Activated gamma-delta T cell (primary cell): ENCODE data around the gene ZNF138.
"Not testable (repeated sequence)": the region's sequence is repeated elsewhere in the genome, so short reads cannot be mapped to it uniquely, and the experiment has no call there.

Experiments used
- DNase-seq: peaks from one replicate; lab custom pipeline; 2025; lab: John Stamatoyannopoulos, UW

The ZNF138 gene

GRCh38 chr7:64838691-64839090 is 44.5 kb downstream of the ZNF138 start:
- DNase-seq = no peak

- DNase-seq = no peak
Measured at GRCh38 chr7:64839910-64840309, 45.7 kb downstream of the ZNF138 start.

GRCh38 chr7:64849250-64849923 is 55.2 kb downstream of the ZNF138 start:
- DNase-seq = no peak

GRCh38 chr7:64849924-64850499 is 55.8 kb downstream of the ZNF138 start:
- no peak for DNase-seq

GRCh38 chr7:64853679-64854078 is 59.5 kb downstream of the ZNF138 start:
- DNase-seq = no peak

GRCh38 chr7:64854969-64855368 is 60.7 kb downstream of the ZNF138 start:
- no peak for DNase-seq

GRCh38 chr7:64863021-64863420 is 68.8 kb downstream of the ZNF138 start:
- DNase-seq = no peak

GRCh38 chr7:64863530-64863929 is 69.3 kb downstream of the ZNF138 start:
- not testable (repeated sequence) for DNase-seq

GRCh38 chr7:64863969-64864368 is 69.7 kb downstream of the ZNF138 start:
- DNase-seq = no peak

- DNase-seq = no peak
Measured at GRCh38 chr7:64867863-64868440, 73.7 kb downstream of the ZNF138 start.

- DNase-seq = no peak
Measured at GRCh38 chr7:64868499-64868898, 74.3 kb downstream of the ZNF138 start.

GRCh38 chr7:64869121-64869725 is 75.0 kb downstream of the ZNF138 start:
- no peak for DNase-seq

- no peak for DNase-seq
Measured at GRCh38 chr7:64869912-64870562, 75.8 kb downstream of the ZNF138 start.

GRCh38 chr7:64870656-64871055 is 76.4 kb downstream of the ZNF138 start:
- DNase-seq = no peak

- no peak for DNase-seq
Measured at GRCh38 chr7:64871761-64872160, 77.5 kb downstream of the ZNF138 start.

- DNase-seq = no peak
Measured at GRCh38 chr7:64872351-64873154, 78.3 kb downstream of the ZNF138 start.

- DNase-seq = no peak
Measured at GRCh38 chr7:64873155-64873500, 78.9 kb downstream of the ZNF138 start.

- DNase-seq = no peak
Measured at GRCh38 chr7:64873517-64873916, 79.3 kb downstream of the ZNF138 start.

GRCh38 chr7:64874114-64874513 is 79.9 kb downstream of the ZNF138 start:
- DNase-seq = no peak

- no peak for DNase-seq
Measured at GRCh38 chr7:64874562-64875250, 80.5 kb downstream of the ZNF138 start.

GRCh38 chr7:64875258-64875657 is 81.0 kb downstream of the ZNF138 start:
- DNase-seq = no peak
